A549 (cell line): ENCODE data around the gene FAM89B.

Experiments used
- BHLHE40 ChIP-seq: IDR thresholded peaks from 2 replicates; pipeline ENCODE4 v1.6.1; 2012; ENCODE audit warnings: low read depth, low read length, inconsistent platforms
- CHD4 ChIP-seq: fragments of 200-600 bp; sonication (generic); IDR thresholded peaks from 2 replicates; pipeline ENCODE4 v1.6.1; 2016; ENCODE audit warnings: antibody characterized with exemption, mild to moderate bottlenecking, borderline replicate concordance
- MAFK ChIP-seq: fragments of 450-650 bp; IDR thresholded peaks from 2 replicates; pipeline ENCODE4 v1.6.1; 2014; ENCODE audit not compliant: partially characterized antibody
- MAZ ChIP-seq: fragments of 150-350 bp; IDR thresholded peaks from 2 replicates; pipeline ENCODE4 v1.6.1; 2014; ENCODE audit warnings: antibody characterized with exemption, low read depth, low read length, borderline replicate concordance
- POLR2A ChIP-seq: IDR thresholded peaks from 2 replicates; pipeline ENCODE4 v1.6.1; 2012; ENCODE audit warnings: mild to moderate bottlenecking, low read length
- SREBF2 ChIP-seq: fragments of 450-650 bp; IDR thresholded peaks from 2 replicates; pipeline ENCODE4 v1.6.1; 2014; ENCODE audit warnings: mild to moderate bottlenecking, moderate library complexity
- TF ChIP-seq, protein P1 (sequence below): fragments of >200 bp; sonication (Bioruptor Twin); formaldehyde crosslinking; IDR thresholded peaks from 3 replicates; pipeline ENCODE4 v1.5.1; 2016

DNA sequence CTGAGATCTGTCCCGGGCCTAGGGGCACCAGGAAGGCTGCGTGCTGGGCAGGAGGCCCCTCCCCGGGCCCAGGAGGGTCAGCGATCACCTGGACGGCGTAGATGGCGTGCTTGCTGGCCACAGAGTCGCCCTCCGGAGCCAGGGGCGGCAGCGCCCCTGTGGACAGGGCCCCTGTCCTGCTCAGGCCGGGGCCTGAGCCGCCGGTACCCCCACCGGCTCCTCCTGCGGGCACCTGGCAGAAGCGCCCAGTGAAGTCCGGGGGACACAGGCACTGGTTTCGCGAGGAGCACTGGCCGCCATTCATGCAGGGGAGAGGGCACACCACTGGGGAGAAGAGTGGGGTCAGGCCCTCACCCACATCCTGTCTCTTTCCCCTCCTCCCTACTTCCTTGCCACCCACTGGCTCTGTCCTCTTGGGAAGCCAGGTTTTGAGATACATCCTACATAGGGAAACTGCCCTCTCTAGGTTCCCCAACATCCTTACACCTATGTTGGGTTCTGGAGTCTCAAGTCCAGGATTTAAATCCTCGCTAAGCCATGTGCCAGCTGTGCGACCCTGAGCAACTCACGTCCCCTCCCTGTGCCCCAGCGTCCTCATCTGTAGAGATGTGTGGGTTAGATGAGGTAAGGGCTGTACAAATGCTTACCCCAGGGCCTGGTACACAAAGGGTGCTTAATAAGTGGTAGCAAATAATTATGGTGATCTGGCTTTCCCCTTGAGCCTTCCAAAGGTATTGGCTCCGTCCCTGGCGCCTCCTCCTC lies 18.1 kb upstream of the FAM89B start:
- TF ChIP-seq, protein P1, sequence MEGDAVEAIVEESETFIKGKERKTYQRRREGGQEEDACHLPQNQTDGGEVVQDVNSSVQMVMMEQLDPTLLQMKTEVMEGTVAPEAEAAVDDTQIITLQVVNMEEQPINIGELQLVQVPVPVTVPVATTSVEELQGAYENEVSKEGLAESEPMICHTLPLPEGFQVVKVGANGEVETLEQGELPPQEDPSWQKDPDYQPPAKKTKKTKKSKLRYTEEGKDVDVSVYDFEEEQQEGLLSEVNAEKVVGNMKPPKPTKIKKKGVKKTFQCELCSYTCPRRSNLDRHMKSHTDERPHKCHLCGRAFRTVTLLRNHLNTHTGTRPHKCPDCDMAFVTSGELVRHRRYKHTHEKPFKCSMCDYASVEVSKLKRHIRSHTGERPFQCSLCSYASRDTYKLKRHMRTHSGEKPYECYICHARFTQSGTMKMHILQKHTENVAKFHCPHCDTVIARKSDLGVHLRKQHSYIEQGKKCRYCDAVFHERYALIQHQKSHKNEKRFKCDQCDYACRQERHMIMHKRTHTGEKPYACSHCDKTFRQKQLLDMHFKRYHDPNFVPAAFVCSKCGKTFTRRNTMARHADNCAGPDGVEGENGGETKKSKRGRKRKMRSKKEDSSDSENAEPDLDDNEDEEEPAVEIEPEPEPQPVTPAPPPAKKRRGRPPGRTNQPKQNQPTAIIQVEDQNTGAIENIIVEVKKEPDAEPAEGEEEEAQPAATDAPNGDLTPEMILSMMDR, result no peak
- TF ChIP-seq BHLHE40 (no peak), MAFK (no peak), MAZ (no peak), CHD4 (no peak), SREBF2 (no peak), POLR2A (no peak)
